ENCODE data around the gene SUSD6.
"Not testable (repeated sequence)": the region's sequence is repeated elsewhere in the genome, so short reads cannot be mapped to it uniquely, and the experiment has no call there.

SUSD6 gene

GRCh38 chr14:69719501-69719951, 108.1 kb downstream of the SUSD6 start:
- DNase-seq: no peak

DNA sequence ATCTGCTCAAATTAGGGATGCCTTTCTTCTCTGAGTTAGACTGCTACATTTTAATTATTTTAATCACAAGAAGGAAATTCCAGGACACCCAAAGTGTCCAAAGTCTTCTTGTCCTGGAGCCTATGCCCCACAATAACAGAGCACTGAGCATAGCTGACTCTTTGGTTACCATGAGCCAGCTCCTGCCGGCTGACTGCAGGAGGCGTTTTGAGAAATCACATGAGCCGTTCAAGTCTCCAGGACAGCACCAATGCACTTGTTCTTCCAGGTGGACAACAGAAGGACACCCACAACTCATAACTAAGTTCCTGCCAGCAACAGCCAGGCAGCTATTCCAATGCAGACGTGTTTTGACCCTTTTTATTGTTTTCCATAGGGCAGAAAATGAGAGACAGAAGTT, 109.5 kb downstream of the SUSD6 start:
- no peak for DNase-seq

- DNase-seq: peak; percentile 81
Observed at GRCh38 chr14:69726761-69727511, 115.5 kb downstream of the SUSD6 start.

- no peak for DNase-seq
Observed at GRCh38 chr14:69727860-69728259, 116.5 kb downstream of the SUSD6 start.

GRCh38 chr14:69731919-69732598, 120.7 kb downstream of the SUSD6 start:
- not testable (repeated sequence) for DNase-seq

- not testable (repeated sequence) for DNase-seq
Observed at GRCh38 chr14:69736405-69736804, 125.0 kb downstream of the SUSD6 start.

- no peak for DNase-seq
Observed at GRCh38 chr14:69741055-69741454, 129.7 kb downstream of the SUSD6 start.

- DNase-seq: no peak
Observed at GRCh38 chr14:69749956-69750355, 138.6 kb downstream of the SUSD6 start.

GRCh38 chr14:69750495-69750894, 139.1 kb downstream of the SUSD6 start:
- no peak for DNase-seq

DNA sequence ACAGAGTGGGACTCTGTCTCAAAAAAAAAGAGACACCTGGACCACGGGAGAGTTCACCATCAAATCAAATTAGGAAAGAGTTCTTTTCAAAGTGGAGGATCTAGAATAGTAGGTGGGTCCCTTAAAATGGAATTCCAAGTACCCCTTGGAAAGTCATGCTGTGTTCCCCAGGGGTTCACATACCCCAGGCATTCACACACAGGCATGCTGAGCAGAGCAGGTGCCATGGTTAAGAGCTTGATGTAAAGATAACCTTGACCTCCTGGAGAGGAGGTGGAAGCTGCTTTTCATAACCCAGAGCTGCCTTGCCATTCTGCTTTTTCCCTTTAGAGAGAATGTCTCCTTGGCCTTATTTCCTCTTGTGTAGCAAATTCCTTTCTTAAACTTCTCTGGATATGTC, 141.4 kb downstream of the SUSD6 start:
- no peak for DNase-seq

- DNase-seq: no peak
Observed at GRCh38 chr14:69753860-69754259, 142.5 kb downstream of the SUSD6 start.

DNA sequence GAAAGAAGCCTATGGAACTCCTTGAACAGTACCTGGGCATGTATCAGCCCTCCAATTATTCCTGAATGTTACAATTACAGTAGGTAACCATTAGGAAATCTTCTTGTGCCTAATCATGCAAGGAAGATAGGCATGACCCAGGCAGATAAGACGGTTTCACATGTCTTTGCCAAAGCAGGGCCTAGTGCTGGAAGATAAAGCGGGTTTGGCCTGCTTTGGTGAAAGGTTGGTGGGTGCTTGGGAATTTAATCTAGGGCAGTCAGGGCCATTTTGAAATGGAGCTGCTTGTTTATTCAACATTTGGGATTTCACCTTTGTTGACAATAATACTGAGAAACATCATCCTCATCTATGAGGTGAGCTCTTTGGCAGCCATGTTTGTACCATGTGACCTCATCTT, 143.1 kb downstream of the SUSD6 start:
- DNase-seq: no peak

GRCh38 chr14:69755296-69755695, 143.9 kb downstream of the SUSD6 start:
- DNase-seq: no peak

DNA sequence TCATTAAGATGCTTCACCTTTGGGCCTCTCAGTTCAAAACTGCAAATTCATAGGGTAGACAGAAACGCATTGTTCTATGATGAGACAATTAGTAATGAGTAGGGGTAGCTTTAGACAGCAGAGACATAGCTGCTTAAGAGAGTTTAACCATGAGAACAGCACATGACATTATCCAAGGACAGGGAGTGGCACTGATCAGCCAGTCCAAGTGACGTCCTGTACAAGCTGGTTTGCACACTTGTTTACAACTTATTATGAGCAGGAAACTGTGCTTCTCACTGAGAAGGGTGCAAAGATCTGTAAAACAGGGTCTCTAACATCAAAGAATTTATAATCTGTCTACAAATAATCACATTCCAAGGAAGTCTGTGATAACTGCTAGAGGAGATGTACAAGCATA, 144.4 kb downstream of the SUSD6 start:
- no peak for DNase-seq

GRCh38 chr14:69756298-69756697, 144.9 kb downstream of the SUSD6 start:
- no peak for DNase-seq

DNA sequence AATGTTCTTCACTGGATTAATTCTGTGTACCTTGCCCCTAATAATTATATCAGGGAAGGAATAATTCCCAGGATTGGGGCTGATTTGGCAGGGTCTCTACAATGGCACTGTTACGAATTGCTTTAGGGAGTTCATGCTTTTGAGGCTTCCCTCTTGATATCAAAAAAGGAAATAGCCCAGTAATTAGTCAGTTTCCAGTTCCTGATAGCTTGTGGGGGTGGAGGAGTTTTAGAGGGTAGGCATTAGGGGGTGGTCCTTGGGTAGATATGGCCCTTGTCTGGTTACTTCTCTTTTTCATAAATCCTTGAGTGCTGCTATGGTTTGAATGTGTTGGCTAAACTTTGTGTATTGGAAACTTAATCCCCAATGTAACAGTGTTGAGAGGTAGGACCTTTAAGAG, 149.4 kb downstream of the SUSD6 start:
- DNase-seq: no peak

DNA sequence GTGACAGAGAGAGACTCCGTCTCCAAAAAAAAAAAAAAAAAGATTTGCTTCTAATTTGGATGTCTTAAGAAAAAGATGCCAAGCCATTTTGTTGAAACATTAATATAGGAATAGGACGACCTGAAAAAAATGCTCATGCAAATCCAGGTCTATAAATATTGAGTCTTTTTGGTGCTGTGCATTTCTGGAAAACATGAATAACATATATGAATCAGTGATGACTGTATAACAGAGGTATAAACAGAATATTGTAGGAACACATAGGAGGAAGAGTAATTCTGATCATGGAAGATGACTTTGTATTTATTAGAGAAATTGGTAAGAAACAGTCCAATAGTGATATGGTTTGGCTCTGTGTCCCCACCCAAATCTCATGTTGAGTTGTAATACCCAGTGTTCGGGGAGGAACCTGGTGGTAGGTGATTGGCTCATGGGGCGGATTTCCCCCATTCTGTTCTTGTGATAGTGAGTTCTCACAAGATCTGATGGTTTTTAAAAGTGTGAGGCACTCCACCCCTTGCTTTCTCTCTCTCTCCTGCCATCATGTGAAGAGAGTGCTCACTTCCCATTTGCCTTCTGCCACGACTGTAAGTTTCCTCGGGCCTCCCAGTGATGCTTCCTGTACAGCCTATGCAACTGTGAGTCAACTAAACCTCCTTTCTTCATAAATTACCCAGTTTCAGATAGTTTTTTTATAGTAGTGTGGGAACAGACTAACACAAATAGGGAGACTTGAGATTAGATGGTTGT, 152.5 kb downstream of the SUSD6 start:
- no peak for DNase-seq
